ENCODE results near the gene AGR3. TPM values are rescaled to one million over a fixed set of nuclear protein-coding genes. Genes with fewer than 3 reads are reported as not detected.

Gene AGR3
- not detected for polyA plus RNA-seq (ENCODE audit: insufficient read length)

- no peak for DNase-seq (ENCODE audit: low read depth)
Measured at GRCh38 chr7:16881844-16882243, at the start of gene AGR3. Gene AGR3 (minus strand): TSS chr7:16881983. CDS start chr7:16878618, 3,365 bp downstream.

GRCh38 chr7:16930946-16931345, 49.2 kb upstream of the AGR3 start:
- DNase-seq (ENCODE audit: low read depth) = no peak

- no peak for DNase-seq (ENCODE audit: low read depth)
Measured at GRCh38 chr7:16929146-16929762, 47.5 kb upstream of the AGR3 start.

GRCh38 chr7:16926861-16927260, 45.1 kb upstream of the AGR3 start:
- no peak for DNase-seq (ENCODE audit: low read depth)

- no peak for DNase-seq (ENCODE audit: low read depth)
Measured at GRCh38 chr7:16926283-16926682, 44.5 kb upstream of the AGR3 start.

- DNase-seq (ENCODE audit: low read depth) = no peak
Measured at GRCh38 chr7:16925609-16926008, 43.8 kb upstream of the AGR3 start.

- no peak for DNase-seq (ENCODE audit: low read depth)
Measured at GRCh38 chr7:16923019-16923418, 41.2 kb upstream of the AGR3 start.

GRCh38 chr7:16921644-16922257, 40.0 kb upstream of the AGR3 start:
- DNase-seq (ENCODE audit: low read depth) = no peak

- DNase-seq (ENCODE audit: low read depth) = no peak
Measured at GRCh38 chr7:16921151-16921550, 39.4 kb upstream of the AGR3 start.

GRCh38 chr7:16919440-16919839, 37.7 kb upstream of the AGR3 start:
- DNase-seq (ENCODE audit: low read depth) = no peak

- DNase-seq (ENCODE audit: low read depth) = no peak
Measured at GRCh38 chr7:16918288-16918895, 36.6 kb upstream of the AGR3 start.

GRCh38 chr7:16916738-16917137, 35.0 kb upstream of the AGR3 start:
- no peak for DNase-seq (ENCODE audit: low read depth)

GRCh38 chr7:16916105-16916639, 34.4 kb upstream of the AGR3 start:
- no peak for DNase-seq (ENCODE audit: low read depth)

GRCh38 chr7:16915405-16915804, 33.6 kb upstream of the AGR3 start:
- no peak for DNase-seq (ENCODE audit: low read depth)

- no peak for DNase-seq (ENCODE audit: low read depth)
Measured at GRCh38 chr7:16914771-16915170, 33.0 kb upstream of the AGR3 start.

GRCh38 chr7:16913643-16914042, 31.9 kb upstream of the AGR3 start:
- DNase-seq (ENCODE audit: low read depth) = no peak

GRCh38 chr7:16912540-16912939, 30.8 kb upstream of the AGR3 start:
- no peak for DNase-seq (ENCODE audit: low read depth)

- DNase-seq (ENCODE audit: low read depth) = no peak
Measured at GRCh38 chr7:16908561-16908960, 26.8 kb upstream of the AGR3 start.

GRCh38 chr7:16905300-16906044, 23.7 kb upstream of the AGR3 start:
- no peak for DNase-seq (ENCODE audit: low read depth)

- DNase-seq (ENCODE audit: low read depth) = no peak
Measured at GRCh38 chr7:16904076-16904475, 22.3 kb upstream of the AGR3 start.

GRCh38 chr7:16900209-16900768, 18.5 kb upstream of the AGR3 start:
- DNase-seq (ENCODE audit: low read depth) = no peak
